ENCODE results near the gene FERMT3.
A peak's percentile ranks its signal among the peaks of the same experiment; 100 is the strongest.
"Not testable (repeated sequence)": the region's sequence is repeated elsewhere in the genome, so short reads cannot be mapped to it uniquely, and the experiment has no call there.

Gene FERMT3

DNA sequence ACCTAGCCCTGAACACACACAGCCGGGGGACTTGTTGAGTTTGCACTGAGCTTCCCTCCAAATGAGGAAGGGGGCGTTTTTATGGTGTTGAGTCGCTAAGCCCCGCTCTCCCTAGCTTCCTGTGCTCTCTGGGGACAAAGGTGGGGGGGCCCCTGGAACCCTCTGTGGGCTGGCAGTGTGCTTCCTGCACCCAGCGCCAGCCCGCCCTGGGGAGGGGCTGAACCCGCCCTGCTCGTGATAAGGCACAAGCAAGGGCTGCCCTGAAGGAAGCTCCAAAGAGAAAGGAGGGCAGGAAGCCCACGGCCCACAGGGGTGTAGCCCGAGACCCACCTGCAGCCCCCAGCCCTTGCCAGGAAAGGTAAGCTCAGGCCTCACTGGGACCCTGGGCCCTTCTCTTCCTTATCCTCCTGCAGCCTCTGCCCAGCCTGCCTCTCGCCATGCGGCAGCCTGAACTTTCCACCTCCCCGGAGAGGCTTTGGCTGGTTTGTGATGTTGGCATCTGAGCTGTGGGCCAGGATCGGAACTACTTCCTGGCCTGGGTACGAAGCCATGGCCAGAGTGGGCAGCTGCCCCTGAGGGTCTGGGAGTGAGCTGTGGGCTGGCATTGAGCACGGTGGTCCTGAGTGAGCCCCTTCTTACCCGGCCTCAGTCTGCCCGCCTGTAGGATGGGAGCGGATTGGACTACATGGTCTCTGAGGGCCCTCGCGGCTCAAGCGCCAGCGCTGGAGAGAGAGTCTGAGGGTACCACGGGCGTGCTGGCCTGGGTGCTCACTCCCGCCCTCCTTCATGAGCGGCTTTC is at the start of gene FERMT3:
TSS of gene FERMT3 (plus strand) at position 265 of the 799 bp plus-strand sequence. CDS start 644 bp downstream, outside the sequence.
- intact Hi-C loops (cut with DNase I), result no loop called here

GRCh38 chr11:64157631-64158394 is 48.7 kb upstream of the FERMT3 start:
- intact Hi-C loops (cut with DNase I), result no loop called here

More for the DNA sequence above, at the start of gene FERMT3:
- DNase-seq, result peak in 2 of 10 donors; percentile 70 to 91

GRCh38 chr11:64161037-64161436 is 45.5 kb upstream of the FERMT3 start:
- no peak for DNase-seq
- intact Hi-C loops (cut with DNase I), result no loop called here

More at GRCh38 chr11:64157631-64158394, 48.7 kb upstream of the FERMT3 start:
- DNase-seq, result peak in 1 of 10 donors; percentile 61

GRCh38 chr11:64162769-64163168 is 43.8 kb upstream of the FERMT3 start:
- DNase-seq; intact Hi-C loops (cut with DNase I): not testable (repeated sequence)

DNA sequence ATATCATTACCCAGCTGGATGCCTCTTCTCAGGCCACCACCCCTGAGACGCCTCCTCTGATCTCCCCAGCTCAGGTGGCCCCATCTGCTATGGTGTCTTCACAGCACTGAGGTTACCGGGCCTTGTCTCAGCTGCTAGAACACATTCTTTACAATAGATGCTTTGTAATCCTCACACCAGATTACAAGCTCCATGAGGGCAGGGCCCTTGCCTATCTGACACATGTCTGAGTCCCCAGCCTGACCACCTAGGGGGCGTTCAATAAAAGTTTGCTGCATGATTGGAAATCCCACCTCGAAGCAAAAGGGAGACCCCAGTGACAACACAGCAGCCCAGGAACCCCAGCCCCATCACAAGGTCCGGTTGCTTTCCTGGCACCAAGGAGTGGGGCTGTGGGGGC is 42.6 kb upstream of the FERMT3 start:
- intact Hi-C loops (cut with DNase I), result no loop called here
- peak in 1 of 10 donors; percentile 39 for DNase-seq

GRCh38 chr11:64164392-64165312 is 41.9 kb upstream of the FERMT3 start:
- intact Hi-C loops (cut with DNase I), result no loop called here
- DNase-seq, result peak in 1 of 10 donors; percentile 74

- DNase-seq, result peak in 1 of 10 donors; percentile 74
- intact Hi-C loops (cut with DNase I), result no loop called here
Observed at GRCh38 chr11:64165481-64165841, 41.1 kb upstream of the FERMT3 start.

- DNase-seq, result peak; percentile 70 to 98 (median 84)
- intact Hi-C loops (cut with DNase I), result no loop called here
Observed at GRCh38 chr11:64165842-64166635, 40.5 kb upstream of the FERMT3 start, which contains the start of gene MACROD1. MACROD1 (minus strand) TSS chr11:64166113; CDS start chr11:64165994, 119 bp downstream.

DNA sequence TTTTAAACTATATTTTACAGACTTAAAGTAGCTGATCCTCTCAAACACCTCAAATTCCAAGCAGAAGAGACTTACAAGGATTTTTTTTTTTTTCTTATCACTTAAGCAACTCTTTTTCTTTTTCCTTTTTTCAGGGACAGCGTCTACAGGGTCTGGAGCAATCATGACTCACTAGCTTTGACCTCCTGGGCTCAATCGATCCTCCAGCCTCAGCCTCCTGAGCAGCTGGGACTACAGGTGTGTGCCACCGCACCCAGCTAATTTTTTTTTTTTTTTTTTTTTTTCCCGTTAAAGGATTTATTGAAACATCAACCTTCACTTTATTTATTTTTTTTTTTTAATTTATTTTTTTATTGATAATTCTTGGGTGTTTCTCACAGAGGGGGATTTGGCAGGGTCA is 36.1 kb upstream of the FERMT3 start:
- intact Hi-C loops (cut with DNase I), result no loop called here
- DNase-seq, result no peak

- intact Hi-C loops (cut with DNase I), result no loop called here
- peak in 1 of 10 donors; percentile 3 for DNase-seq
Observed at GRCh38 chr11:64173616-64174355, 32.7 kb upstream of the FERMT3 start.

- intact Hi-C loops (cut with DNase I), result no loop called here
- peak in 3 of 10 donors; percentile 17 to 82 (median 54) for DNase-seq
Observed at GRCh38 chr11:64176751-64177150, 29.8 kb upstream of the FERMT3 start.

DNA sequence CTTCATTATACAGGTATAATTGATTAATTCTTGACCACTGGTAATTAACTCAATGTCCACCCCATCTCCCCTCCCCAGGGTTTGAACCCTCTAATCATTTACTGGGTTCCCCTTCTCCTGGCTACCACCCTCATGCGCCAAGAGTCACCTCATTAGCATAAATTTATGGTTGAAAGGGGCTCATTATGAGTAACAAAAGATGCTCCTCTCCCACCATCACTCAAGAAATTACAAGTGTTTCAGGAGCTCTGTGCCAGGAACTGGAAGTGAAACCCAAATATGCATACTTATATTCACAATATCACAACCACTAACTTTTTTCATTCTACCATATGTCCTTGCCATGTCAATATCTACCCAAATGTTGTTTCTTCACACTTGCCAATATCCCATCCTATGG is 28.3 kb upstream of the FERMT3 start:
- DNase-seq, result no peak
- intact Hi-C loops (cut with DNase I), result no loop called here

DNA sequence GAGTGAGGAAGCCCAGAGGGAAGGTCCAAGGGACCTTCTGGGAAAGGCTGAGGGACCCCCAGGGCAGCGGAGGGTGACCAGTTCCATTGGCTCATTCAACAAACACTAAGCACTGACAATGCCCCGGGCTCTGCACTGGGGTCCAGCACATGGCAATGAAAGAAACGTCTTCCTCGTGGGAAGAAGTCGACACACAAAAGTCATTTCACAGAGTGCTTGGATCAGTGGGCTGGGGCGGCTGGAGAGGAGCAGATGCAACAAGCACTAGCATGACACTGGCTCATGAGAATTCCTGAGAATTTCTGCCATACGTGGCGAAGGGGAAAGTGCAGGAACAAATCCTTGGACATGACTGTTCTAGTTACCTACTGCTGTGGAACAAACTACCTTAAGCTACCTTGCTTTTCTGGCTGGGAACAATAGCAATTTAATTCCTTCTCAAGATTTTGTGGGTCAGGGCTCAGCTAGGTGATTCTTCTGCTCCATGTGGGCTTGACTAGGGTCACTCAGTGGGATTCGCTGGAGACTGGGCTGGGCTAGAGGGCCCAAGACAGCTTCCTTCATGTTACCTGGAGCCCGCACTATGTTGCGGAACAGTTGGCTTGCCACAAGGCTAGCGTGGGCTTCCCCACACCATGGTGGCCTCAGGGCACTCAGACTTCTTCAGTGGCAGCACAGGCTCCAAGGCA is 27.4 kb upstream of the FERMT3 start:
- intact Hi-C loops (cut with DNase I), result no loop called here
- peak in 1 of 10 donors; percentile 62 for DNase-seq

DNA sequence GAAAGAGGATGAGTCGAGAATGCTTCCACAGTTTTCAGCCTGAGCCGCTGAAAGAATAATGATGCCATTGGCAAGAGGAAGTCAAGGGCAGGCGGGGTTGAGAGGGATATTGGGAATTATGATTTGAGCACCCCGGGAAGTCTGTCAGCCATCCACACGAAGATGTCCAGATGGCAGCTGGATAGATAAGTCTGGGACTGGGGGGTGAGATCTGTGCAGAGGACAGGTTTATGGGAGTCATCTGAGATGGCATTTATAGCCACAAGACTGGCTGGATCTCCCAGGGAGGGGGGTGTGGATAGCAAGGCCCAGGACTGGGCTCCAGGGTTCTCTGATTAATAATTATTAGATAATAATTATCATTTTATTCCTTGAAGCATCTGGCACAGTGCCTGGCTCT is 25.6 kb upstream of the FERMT3 start:
- peak in 2 of 10 donors; percentile 7 to 17 for DNase-seq
- intact Hi-C loops (cut with DNase I), result loop anchor here (10.0 kb wide), 1 partner anchor 54 kb away; the partner anchor contains the start of genes DNAJC4 and VEGFB

DNA sequence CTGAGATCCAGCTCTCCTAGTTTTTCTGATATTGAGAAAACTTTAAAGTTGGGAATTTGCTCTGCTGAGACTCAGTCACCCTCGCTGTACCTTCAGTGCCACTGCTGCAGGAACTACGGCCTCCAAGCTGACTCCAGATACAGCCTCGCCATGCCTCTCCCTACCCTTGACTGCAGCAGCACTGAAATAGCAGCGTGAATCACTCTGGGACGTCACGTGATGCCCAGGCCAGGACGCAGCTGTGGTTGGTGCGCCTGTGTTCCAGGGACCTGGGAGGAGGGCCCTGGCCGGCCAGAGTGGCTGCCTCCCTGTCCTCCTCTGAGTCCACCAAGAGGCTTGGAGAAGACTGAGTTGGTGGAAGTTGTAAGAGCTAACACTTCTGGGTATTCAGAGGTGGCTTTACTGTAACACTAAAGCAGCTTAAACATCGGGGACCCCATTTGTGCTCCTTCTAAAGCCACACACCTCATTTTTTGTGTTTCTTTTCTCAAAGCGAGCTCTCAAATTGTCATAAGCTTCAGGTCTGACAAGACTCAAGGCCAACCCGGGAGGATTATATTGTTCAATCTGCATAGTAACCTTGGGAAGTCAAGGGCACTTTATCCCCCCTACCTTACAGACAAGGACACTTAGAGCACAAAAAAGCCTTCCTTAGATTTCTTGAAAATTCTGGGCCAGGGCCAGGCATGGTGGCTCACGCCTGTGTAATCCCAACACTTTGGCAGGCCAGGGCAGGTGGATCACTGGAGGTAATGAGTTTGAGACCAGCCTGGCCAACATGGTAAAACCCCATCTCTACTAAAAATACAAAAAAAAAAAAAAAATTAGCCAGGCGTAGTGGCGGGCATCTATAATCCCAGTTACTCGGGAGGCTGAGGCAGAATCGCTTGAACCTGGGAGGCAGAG is 24.8 kb upstream of the FERMT3 start:
- DNase-seq, result peak; percentile 89 to 99 (median 95)
- intact Hi-C loops (cut with DNase I), result loop anchor here (10.0 kb wide), 1 partner anchor 53 kb away; the partner anchor contains the start of genes DNAJC4 and VEGFB

DNA sequence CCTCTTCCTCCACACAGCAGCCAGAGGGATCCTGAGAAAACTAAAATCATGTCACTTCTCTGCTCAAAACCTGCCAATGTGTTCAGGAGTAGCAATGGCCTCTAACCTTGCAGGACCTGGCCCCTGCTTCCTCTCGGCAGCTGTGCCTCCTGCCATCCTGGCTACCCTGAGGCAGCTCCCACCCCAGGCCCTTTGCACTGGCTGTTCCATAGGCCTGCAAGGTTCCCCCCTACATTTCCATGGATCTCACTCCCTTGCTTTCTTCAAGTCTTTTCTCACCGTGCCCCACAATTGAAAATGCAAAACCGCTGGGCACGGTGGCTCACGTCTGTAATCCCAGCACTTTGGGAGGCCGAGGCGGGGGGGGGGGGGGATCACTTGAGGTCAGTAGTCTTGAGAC is 22.6 kb upstream of the FERMT3 start:
- intact Hi-C loops (cut with DNase I), result loop anchor here (10.0 kb wide), 1 partner anchor 51 kb away; the partner anchor contains the start of genes DNAJC4 and VEGFB
- peak in 2 of 10 donors; percentile 5 to 49 for DNase-seq
